Suprapubic skin (tissue), 4 donors: ENCODE results near the gene ADAMTS3.
"Not testable (repeated sequence)": the region's sequence is repeated elsewhere in the genome, so short reads cannot be mapped to it uniquely, and the experiment has no call there.

ENCODE experiments used
- POLR2A ChIP-seq, 2 donors: fragments of 450-650 bp; IDR thresholded peaks; one replicate each; pipeline ENCODE4 v1.6.1; 2017; ENCODE audit warnings: antibody characterized with exemption in 2 of 2, mild to moderate bottlenecking in 2 of 2, moderate library complexity in 2 of 2
- POLR2AphosphoS5 ChIP-seq, 3 donors: sonication (generic); formaldehyde crosslinking; IDR thresholded peaks; one replicate each; pipeline ENCODE4 v1.6.1; 2017; ENCODE audit warnings: antibody characterized with exemption in 3 of 3
- TF ChIP-seq, protein P1 (sequence below), 2 donors: fragments of 200-600 bp in 1 of 2; fragments of 450-650 bp in 1 of 2; sonication (generic) in 1 of 2; IDR thresholded peaks; one replicate each; pipeline ENCODE4 v1.5.1; 2016 to 2019; ENCODE audit warnings: antibody characterized with exemption in 2 of 2, mild to moderate bottlenecking in 1 of 2, moderate library complexity in 1 of 2

GRCh38 chr4:72425908-72426307, 143.1 kb downstream of the ADAMTS3 start:
- TF ChIP-seq, protein P1, sequence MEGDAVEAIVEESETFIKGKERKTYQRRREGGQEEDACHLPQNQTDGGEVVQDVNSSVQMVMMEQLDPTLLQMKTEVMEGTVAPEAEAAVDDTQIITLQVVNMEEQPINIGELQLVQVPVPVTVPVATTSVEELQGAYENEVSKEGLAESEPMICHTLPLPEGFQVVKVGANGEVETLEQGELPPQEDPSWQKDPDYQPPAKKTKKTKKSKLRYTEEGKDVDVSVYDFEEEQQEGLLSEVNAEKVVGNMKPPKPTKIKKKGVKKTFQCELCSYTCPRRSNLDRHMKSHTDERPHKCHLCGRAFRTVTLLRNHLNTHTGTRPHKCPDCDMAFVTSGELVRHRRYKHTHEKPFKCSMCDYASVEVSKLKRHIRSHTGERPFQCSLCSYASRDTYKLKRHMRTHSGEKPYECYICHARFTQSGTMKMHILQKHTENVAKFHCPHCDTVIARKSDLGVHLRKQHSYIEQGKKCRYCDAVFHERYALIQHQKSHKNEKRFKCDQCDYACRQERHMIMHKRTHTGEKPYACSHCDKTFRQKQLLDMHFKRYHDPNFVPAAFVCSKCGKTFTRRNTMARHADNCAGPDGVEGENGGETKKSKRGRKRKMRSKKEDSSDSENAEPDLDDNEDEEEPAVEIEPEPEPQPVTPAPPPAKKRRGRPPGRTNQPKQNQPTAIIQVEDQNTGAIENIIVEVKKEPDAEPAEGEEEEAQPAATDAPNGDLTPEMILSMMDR (IDR thresholded peaks at IDR 0.05): not testable (repeated sequence)
- TF ChIP-seq POLR2A, POLR2AphosphoS5 (IDR thresholded peaks at IDR 0.05): not testable (repeated sequence)
